GM18519 (cell line): ENCODE data around the gene RABL2B.

Experiments used
- ATAC-seq: cut with Tn5 transposase; IDR thresholded peaks from one replicate; pipeline ENCODE4 v1.9.1; 2021; ENCODE audit warnings: mild to moderate bottlenecking, moderate library complexity; ENCODE audit not compliant: unreplicated experiment, low FRiP score

The RABL2B gene

DNA sequence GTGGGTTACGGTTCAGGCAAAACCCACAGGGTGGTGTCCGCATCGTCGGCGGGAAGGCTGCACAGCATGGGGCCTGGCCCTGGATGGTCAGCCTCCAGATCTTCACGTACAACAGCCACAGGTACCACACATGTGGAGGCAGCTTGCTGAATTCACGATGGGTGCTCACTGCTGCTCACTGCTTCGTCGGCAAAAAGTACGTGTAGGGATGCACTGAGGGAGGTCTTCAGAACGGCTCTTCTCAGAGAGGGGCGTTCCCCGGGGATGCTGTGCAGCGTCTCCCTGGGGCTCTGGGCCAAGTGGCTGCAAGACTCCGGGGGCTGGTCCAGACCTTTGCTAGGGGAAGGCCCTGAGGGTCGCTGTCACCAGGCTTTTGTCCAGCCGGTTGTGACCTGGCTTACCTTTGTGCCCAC, 44.2 kb downstream of the RABL2B start:
- no peak for ATAC-seq

DNA sequence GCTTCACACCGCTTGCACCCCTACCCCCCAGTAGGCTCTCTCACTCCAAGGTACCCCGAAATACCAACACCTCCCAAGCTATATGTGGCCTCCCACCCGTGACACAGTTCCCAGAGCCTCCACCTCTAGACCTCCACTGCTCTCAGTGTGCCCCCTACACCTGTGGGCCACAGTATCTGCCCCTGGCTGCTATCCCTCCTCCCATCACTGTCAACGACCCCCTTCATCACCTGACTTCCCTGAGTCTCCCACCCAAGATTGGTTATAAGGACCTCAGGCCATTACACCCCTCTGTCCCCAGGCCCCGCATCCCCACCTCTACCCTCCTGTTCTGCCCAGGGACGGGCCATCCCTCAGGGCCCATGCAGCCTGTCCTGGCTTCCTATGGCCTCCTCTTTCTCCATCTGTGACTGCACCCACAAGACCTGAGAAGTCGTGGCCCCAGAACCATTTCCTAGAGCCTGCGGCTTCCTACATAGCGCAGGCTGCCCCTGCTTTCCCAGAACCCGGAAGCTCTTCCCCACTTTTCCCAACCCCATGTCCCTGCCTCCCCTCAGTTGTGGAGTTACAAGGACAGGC, 44.7 kb downstream of the RABL2B start:
- ATAC-seq = no peak

- ATAC-seq = no peak
Measured at GRCh38 chr22:50737728-50738648, 45.4 kb downstream of the RABL2B start, which contains the start of gene ACR. ACR (plus strand) TSS chr22:50738204; CDS start chr22:50738236, 32 bp downstream.

- no peak for ATAC-seq
Measured at GRCh38 chr22:50735739-50736030, 47.8 kb downstream of the RABL2B start.

DNA sequence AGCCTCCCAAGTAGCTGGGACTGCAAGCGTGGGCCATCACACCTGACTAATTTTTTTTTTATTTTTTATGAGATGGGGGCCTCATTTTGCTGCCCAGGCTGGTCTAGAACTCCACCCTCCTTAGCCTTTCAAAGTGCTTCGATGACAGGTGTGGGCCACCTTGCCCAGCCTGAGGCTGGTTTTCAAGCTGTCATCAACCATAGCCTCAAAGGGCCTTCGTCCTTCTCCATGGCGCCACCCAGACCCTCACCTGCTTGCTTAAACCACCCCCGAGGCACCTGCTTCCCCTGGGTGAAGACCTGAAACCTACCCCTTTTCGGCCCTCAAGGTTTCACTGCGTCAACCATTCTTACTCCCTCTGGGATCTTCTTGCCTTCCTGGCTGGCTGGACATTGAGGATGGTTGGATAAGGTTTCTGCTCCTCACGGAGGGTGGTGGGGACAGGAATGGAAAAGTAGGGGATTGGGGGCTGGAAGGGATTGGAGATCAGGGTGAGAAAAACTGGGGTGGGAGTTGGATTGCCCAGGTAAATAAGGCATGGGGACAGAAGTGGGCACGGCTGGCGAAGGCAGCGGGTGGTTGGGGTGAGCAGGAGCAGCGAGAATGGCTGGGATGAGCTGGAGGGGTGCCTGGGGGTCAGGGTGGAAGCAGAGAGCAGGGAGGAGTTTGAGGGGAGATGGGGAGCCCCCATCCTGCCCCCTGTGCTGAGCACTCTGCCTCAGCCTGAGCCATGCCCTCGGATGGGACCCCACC, 48.3 kb downstream of the RABL2B start:
- no peak for ATAC-seq

DNA sequence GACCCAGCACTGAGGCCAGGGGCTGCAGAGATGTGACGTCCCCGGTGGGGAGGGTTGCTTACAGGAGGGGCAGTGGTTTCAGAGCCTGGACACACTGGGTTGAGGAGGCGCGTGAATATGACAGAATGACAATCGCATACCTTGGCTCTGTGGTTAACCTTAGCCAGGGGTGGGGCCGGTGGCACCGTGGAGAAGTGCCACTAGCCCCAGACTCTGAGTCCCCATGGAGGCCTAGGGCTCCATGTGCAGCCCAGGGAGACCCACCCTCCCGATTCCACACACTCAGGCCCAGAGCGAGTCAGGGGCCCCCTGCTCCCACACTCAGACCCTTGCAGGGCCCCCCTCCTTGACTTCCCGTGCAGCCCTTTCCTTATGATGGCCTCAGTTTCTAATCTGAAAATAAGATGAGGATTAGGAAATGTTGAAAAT, 49.1 kb downstream of the RABL2B start:
- ATAC-seq = no peak

DNA sequence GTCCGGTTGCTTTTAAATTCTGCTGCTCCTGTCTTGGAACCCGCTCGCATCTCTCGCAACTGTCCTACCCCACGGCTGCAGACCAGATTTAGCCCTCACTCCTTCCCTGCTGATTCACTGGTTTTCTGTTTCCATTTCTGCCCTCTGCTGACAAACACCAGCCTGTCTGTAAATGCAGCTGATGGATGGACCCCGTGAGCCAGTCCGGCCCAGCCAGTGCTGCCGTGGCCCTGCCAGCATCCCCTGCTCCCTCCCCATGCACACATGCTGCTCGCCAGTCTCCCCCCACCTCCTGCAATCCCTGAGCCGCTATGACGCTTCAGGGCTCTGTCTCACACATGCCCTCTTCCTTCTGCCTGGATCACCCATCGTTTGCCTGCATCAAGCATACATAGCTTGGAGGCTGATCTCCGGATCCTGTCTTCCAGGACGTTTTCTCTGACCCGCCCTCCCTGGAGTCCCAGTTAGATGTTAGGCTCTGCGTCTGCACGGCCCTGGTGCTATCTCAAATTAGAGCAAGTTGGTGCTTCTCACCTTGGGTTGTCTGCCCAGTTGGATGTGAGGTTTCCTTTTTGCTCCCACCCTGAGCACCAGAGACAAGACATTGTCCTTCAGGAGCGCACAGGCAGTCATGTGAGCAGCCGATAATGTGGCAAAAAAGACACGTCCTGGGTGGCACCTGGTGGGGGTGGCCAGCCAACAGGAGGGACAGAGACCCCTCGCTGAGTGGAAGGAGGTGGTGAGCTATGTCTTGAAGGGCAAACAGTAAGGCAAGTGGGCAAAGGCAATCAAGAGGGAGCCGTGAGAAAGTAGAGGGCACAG, 49.7 kb downstream of the RABL2B start:
- ATAC-seq = no peak

GRCh38 chr22:50732681-50733080, 50.8 kb downstream of the RABL2B start:
- ATAC-seq = no peak

GRCh38 chr22:50731811-50732624, 51.4 kb downstream of the RABL2B start:
- ATAC-seq = no peak

DNA sequence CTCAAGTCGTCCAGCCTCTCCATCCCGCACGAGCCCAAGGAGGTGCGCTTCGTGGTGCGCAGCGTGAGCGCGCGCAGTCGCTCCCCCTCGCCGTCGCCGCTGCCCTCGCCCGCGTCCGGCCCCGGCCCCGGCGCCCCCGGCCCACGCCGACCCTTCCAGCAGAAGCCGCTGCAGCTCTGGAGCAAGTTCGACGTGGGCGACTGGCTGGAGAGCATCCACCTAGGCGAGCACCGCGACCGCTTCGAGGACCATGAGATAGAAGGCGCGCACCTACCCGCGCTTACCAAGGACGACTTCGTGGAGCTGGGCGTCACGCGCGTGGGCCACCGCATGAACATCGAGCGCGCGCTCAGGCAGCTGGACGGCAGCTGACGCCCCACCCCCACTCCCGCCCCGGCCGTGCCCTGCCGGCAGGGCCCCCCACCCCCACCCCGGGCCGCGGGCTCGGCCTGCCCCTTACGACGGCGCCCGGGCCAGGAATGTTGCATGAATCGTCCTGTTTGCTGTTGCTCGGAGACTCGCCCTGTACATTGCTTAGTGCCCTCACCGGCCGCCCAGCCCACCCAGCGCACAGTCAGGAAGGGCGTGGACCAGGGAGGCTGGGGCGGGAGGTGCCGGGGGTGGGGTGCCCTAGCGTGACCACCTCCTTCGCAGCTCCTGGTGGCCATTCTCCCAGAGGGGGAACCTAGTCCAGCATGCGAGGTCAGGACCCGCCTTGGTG, 52.3 kb downstream of the RABL2B start:
- no peak for ATAC-seq

DNA sequence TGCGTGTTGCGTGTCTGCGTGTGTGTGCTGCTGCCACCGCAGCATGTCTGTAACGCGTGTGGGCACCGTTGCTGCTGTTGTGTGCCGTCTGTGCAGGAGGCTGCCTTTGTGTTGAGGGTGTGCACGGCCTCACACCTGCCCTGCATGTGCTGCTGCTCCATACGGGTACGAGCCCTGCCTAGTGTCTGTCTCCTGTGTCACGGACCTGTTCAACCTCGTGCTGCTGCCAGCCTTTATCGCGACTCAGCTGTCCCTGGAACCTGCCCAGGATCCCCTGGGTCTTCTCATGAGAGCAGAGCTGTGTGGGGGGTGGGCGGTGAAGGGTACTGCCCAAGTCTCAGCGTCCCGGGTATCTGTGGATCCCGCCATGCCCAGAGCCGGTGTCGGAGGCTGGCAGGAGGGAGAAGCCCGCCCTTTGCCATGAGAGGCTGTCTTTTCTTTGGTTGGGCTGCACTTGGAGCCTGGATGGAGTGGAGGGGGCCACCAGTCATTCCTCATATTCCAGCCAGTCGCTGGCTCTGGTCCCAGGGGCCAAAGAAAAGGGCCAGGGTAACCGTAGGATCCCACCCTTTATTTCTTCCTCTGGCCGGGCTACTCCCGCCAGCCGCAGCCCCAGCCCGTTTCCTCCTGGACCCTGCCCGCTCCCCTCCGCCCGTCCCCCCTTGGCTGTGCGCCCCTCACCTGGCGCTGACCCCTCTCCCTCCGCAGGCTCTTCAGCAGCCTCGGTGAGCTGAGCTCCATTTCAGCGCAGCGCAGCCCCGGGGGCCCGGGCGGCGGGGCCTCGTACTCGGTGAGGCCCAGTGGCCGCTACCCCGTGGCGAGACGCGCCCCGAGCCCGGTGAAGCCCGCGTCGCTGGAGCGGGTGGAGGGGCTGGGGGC, 53.2 kb downstream of the RABL2B start:
- no peak for ATAC-seq

DNA sequence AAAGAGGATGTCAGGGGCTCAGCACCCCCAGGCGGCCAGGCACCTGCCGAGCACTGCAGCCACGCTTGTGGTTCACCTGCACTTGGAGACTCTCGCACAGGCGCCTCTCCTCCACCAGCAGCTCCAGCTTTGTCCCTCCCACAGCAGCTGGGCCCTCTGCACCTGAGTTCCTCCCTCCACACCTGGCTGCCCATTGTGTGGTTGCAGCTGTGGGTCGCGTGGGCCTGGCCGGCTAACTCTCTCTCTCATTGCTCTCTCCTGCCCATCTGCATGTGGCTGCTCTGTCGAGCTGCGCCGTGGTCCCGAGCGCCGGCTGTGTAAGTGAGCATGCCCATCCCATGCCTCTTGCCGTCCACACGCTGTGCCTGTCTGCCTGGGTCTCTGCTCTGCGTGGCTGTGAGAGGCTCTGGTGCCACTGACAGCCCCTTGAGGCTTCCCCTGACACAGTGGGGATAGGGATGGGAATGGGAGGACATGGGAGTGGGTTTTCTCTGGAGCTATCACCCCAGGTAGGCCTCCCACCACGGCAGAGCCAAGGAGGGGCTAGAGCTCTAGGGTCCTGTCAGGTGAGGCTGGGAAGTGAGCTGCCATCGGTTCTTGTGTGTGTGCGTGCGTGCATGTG, 53.9 kb downstream of the RABL2B start:
- ATAC-seq = no peak

GRCh38 chr22:50728523-50728931, 54.9 kb downstream of the RABL2B start:
- no peak for ATAC-seq

- ATAC-seq = no peak
Measured at GRCh38 chr22:50727678-50728522, 55.5 kb downstream of the RABL2B start.

DNA sequence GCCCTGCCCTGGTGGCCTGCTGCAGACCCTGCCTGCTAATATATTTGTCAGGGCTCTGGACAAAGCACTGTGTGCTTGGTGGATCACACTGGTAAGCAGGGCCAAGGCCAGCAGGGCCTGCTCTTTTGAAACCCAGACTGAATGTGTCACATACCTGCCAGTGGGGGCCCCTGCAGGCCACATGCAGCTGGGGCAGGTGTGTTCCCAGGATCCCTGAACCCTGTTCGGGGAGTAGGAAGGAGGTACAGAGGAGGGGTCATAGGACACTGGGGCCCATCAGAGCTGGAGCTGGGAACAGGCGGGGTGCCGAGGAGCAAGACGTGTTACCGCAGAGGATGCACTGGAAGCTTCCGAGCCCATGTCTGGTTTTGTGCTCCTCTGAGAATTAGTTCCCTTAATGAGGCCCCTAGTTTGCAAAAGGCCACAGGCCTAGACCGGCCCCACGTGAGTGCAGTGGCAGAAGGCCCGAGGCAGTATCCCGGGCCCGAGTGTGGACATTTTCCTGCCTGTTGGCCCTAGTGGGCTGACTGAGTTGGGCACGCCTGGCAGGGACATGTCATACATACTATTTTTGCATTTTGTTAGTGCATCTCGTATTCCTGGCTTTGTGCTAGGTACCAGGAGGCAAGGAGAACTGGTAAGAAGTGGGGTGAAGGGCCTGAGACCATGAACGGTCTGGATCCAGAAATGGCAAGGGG, 56.6 kb downstream of the RABL2B start:
- no peak for ATAC-seq

DNA sequence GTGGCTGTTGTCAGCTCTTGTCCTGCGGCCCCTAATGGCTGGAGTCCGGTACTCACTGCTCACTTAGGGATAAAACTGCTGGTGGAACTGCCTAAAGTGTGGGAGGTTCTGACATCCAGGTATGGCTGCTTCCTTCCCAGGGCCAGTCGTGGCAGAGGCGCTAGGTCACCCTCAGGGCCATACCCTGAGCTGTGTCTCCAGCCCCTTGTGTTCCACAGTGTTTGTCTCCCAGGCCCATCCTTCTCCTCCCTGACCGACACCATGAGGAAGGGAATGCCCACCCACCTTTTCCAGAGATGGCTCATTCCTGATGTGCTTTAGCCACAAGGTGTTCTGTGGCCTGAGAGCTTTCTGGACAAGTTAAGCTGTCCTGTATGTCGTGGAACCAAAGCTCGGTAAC, 57.8 kb downstream of the RABL2B start:
- no peak for ATAC-seq
